Measurements from ENCODE around the gene CLDN5.

DNA sequence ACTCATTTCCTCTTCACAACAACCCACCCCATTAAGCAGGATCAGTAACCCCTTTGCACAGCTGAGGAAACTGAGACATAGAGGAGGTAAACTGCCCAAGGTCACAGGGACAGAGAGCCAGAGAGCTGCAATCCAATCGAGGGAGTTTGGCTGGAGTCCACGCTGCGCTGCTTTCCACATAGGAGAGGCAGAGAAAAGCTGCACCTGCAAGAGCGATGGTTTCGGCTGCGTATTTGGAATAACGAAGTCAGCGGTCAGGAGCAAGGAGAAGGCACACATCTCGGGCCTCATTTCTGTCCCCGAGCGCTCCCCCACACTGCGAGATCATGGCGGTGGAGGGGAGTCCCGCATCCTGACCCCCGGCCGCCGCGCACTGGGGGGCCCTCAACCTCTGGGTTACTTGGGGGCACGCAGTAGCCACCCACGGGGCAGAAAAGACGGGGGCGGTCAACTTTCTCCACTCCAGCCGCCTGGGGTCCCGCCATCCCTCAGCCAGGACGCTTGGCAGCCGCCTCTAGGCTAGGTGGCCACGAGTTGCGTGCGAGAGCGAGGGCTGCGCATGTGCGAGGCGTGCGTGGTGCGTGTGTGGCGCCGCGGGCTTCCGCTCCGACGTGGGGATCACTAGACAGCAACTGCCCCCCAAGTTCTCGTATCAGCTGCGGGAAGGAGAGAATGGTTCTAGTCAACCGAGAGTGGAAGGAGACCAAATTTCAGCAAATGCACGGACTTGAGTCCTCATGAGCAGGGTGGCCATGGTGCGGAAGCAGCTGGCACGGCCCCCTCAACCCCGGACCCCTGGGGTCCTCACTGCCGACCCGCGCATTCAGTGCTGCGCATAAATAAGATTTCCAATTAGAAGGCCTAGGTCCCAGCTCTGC lies 42.3 kb upstream of the CLDN5 start:
- TF ChIP-seq, protein P1, sequence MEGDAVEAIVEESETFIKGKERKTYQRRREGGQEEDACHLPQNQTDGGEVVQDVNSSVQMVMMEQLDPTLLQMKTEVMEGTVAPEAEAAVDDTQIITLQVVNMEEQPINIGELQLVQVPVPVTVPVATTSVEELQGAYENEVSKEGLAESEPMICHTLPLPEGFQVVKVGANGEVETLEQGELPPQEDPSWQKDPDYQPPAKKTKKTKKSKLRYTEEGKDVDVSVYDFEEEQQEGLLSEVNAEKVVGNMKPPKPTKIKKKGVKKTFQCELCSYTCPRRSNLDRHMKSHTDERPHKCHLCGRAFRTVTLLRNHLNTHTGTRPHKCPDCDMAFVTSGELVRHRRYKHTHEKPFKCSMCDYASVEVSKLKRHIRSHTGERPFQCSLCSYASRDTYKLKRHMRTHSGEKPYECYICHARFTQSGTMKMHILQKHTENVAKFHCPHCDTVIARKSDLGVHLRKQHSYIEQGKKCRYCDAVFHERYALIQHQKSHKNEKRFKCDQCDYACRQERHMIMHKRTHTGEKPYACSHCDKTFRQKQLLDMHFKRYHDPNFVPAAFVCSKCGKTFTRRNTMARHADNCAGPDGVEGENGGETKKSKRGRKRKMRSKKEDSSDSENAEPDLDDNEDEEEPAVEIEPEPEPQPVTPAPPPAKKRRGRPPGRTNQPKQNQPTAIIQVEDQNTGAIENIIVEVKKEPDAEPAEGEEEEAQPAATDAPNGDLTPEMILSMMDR (IDR thresholded peaks at IDR 0.05), result no peak
- TF ChIP-seq POLR2A (IDR thresholded peaks at IDR 0.05), result no peak

Measured in heart left ventricle (tissue), 13 donors.